HepG2 (cell line): ENCODE results near the gene MRPL34. TPM values are rescaled to one million over a fixed set of nuclear protein-coding genes. Genes with fewer than 3 reads are reported as not detected.

ENCODE experiments used
- GATAD1 ChIP-seq: IDR thresholded peaks from 2 replicates; pipeline ENCODE4 v1.6.1; 2016; ENCODE audit warnings: missing genetic modification reagents, missing compliant biosample characterization
- HDAC6 ChIP-seq: fragments of 200-600 bp; sonication (generic); IDR thresholded peaks from 2 replicates; pipeline ENCODE4 v1.7.0; 2017; ENCODE audit warnings: mild to moderate bottlenecking, antibody characterized with exemption, low read length, low read depth
- HNF4A ChIP-seq: sonication (generic); formaldehyde crosslinking; IDR thresholded peaks from 2 replicates; pipeline ENCODE4 v1.4.0; 2020; ENCODE audit warnings: missing genetic modification reagents
- KAT8 ChIP-seq: IDR thresholded peaks from 2 replicates; pipeline ENCODE4 v1.6.1; 2016; ENCODE audit warnings: missing genetic modification reagents, missing compliant biosample characterization
- KMT2A ChIP-seq: sonication (generic); formaldehyde crosslinking; IDR thresholded peaks from 2 replicates; pipeline ENCODE4 v1.4.0; 2020; ENCODE audit warnings: missing genetic modification reagents
- PHF8 ChIP-seq: sonication (generic); formaldehyde crosslinking; IDR thresholded peaks from 2 replicates; pipeline ENCODE4 v1.5.0; 2020; ENCODE audit warnings: missing genetic modification reagents
- PLRG1 ChIP-seq: fragments of 450-650 bp; conservative IDR thresholded peaks from 2 replicates; pipeline ENCODE4 v1.6.1; 2016
- TEAD2 ChIP-seq: sonication (generic); formaldehyde crosslinking; IDR thresholded peaks from 2 replicates; pipeline ENCODE4 v1.9.0; 2021; ENCODE audit warnings: missing genetic modification reagents
- ZMYM3 ChIP-seq: sonication (generic); formaldehyde crosslinking; IDR thresholded peaks from 2 replicates; pipeline ENCODE4 v1.5.1; 2020; ENCODE audit warnings: mild to moderate bottlenecking, missing genetic modification reagents
- ZNF121 ChIP-seq: sonication (generic); formaldehyde crosslinking; IDR thresholded peaks from 2 replicates; pipeline ENCODE4 v1.5.0; 2020; ENCODE audit warnings: mild to moderate bottlenecking, missing genetic modification reagents
- ZNF160 ChIP-seq: sonication (generic); formaldehyde crosslinking; IDR thresholded peaks from 2 replicates; pipeline ENCODE4 v1.8.0; 2022; ENCODE audit warnings: mild to moderate bottlenecking, inconsistent platforms, missing genetic modification reagents
- ZNF354B ChIP-seq: sonication (generic); formaldehyde crosslinking; IDR thresholded peaks from 2 replicates; pipeline ENCODE4 v1.8.0; 2022; ENCODE audit warnings: mild to moderate bottlenecking, missing genetic modification reagents
- ZNF543 ChIP-seq: sonication (generic); formaldehyde crosslinking; IDR thresholded peaks from 2 replicates; pipeline ENCODE4 v1.4.0; 2020; ENCODE audit warnings: mild to moderate bottlenecking, missing genetic modification reagents
- ZNF782 ChIP-seq: sonication (generic); formaldehyde crosslinking; IDR thresholded peaks from 2 replicates; pipeline ENCODE4 v1.4.0; 2020; ENCODE audit warnings: missing genetic modification reagents, mild to moderate bottlenecking, borderline replicate concordance
- polyA plus RNA-seq, 8 experiments: library from polyadenylated mRNA; depleted of rRNA in 3 of 8; stranded (reverse) in 7 of 8; unstranded in 1 of 8; fragments of >200 nt; fragmentation: Illumina TruSeq in 4 of 8; extraction: Trizol in 4 of 8; gene quantifications; 2 replicates each; pipeline versions ENCODE4 v1.2.1 to v1.2.3, GENCODE V29; 2011 to 2016; ENCODE audit warnings: low read depth in 4 of 8, missing spikeins in 1 of 8, mixed read lengths in 1 of 8; ENCODE audit not compliant: insufficient read depth in 1 of 8
- total RNA-seq, 5 experiments: library from RNA; depleted of rRNA; stranded (reverse); fragments of >200 nt; fragmentation: Illumina TruSeq; extraction: Trizol; gene quantifications; 2 replicates each; pipeline ENCODE4 v1.2.3, GENCODE V29; 2016; ENCODE audit warnings: low read depth in 1 of 5
- TF ChIP-seq, protein P1 (sequence below): sonication (generic); formaldehyde crosslinking; IDR thresholded peaks from 2 replicates; pipeline ENCODE4 v1.5.0; 2020; ENCODE audit warnings: missing genetic modification reagents
- TF ChIP-seq, protein P2 (sequence below): sonication (generic); formaldehyde crosslinking; IDR thresholded peaks from 2 replicates; pipeline ENCODE4 v1.8.1; 2023; ENCODE audit warnings: mild to moderate bottlenecking, moderate library complexity, missing genetic modification reagents
- TF ChIP-seq, protein P3 (sequence below): sonication (generic); formaldehyde crosslinking; IDR thresholded peaks from 2 replicates; pipeline ENCODE4 v1.4.0; 2020; ENCODE audit warnings: missing genetic modification reagents, mild to moderate bottlenecking, borderline replicate concordance
- TF ChIP-seq, protein P4 (sequence below): IDR thresholded peaks from 2 replicates; pipeline ENCODE4 v1.4.0; 2020; ENCODE audit warnings: mild to moderate bottlenecking, missing genetic modification reagents
- TF ChIP-seq, protein P5 (sequence below): sonication (generic); formaldehyde crosslinking; IDR thresholded peaks from 2 replicates; pipeline ENCODE4 v1.5.1; 2020; ENCODE audit warnings: mild to moderate bottlenecking, moderate library complexity, missing genetic modification reagents

The MRPL34 gene
- total and polyA plus RNA-seq, 2 of the 13 experiments (the other 11 are each of a cell fraction or from before 2014, with no cell fraction given), result 74.0 to 77.3 TPM

DNA sequence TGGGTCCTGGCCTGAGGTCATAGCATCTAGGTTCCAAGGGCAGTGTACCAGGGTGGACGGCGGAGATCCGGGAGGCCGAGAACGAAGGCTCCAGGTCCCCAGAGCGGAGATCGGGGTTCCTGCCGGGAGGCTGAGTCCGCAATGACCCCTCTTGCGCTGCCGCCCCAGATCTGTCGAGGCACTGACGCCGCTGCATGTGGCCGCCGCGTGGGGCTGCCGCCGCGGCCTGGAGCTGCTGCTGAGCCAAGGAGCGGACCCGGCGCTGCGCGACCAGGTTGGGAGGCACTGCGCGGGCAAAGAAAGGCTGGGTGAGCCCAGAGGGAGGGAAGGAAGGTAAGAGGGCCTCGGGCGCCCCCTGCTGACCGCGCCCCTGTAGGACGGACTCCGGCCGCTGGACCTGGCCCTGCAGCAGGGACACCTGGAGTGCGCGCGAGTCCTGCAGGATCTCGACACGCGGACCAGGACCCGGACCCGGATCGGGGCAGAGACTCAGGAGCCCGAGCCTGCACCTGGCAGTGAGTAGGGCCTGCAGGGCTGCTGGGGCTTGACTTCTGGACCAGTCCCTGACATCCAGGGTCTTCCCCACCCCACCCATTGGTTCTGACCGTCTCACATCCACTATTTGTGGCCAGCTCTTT lies 23.1 kb upstream of the MRPL34 start (continued):
- TF ChIP-seq ZNF543, result 0 out of 2 replicates have a peak, but pooled peaks have one; percentile 63
- TF ChIP-seq, protein P1, sequence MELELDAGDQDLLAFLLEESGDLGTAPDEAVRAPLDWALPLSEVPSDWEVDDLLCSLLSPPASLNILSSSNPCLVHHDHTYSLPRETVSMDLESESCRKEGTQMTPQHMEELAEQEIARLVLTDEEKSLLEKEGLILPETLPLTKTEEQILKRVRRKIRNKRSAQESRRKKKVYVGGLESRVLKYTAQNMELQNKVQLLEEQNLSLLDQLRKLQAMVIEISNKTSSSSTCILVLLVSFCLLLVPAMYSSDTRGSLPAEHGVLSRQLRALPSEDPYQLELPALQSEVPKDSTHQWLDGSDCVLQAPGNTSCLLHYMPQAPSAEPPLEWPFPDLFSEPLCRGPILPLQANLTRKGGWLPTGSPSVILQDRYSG, result no peak
- TF ChIP-seq HDAC6, result no peak
- TF ChIP-seq, protein P2, sequence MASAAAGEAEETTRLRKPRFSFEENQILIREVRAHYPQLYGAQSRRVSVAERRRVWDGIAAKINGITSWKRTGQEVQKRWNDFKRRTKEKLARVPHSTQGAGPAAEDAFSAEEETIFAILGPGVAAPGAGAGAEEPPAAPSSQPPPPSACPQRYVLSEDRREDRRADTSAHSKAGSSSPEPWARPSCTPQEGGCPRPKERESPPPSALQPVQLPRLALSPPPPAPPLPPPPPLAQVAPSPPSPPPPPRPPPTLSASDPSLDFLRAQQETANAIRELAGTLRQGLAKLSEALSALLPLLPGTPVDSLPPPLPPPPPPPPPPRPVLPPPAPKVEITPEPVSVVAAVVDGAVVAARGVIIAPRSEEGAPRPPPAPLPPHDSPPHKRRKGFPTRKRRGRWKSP (CRISPR knock-in tag), result peak; percentile 80; the same call in 1 of the 2 replicates
- TF ChIP-seq KMT2A, result 0 out of 2 replicates have a peak, but pooled peaks have one; percentile 50
- peak; percentile 38; the same call in 1 of the 2 replicates for TF ChIP-seq GATAD1
- TF ChIP-seq, protein P3, sequence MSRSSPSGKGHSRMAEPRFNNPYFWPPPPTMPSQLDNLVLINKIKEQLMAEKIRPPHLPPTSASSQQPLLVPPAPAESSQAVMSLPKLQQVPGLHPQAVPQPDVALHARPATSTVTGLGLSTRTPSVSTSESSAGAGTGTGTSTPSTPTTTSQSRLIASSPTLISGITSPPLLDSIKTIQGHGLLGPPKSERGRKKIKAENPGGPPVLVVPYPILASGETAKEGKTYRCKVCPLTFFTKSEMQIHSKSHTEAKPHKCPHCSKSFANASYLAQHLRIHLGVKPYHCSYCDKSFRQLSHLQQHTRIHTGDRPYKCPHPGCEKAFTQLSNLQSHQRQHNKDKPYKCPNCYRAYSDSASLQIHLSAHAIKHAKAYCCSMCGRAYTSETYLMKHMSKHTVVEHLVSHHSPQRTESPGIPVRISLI (CRISPR knock-in tag), result peak; percentile 42; the same call in 1 of the 2 replicates
- TF ChIP-seq ZNF782 (CRISPR knock-in tag), result 0 out of 2 replicates have a peak, but pooled peaks have one; percentile 38
- TF ChIP-seq, protein P4, sequence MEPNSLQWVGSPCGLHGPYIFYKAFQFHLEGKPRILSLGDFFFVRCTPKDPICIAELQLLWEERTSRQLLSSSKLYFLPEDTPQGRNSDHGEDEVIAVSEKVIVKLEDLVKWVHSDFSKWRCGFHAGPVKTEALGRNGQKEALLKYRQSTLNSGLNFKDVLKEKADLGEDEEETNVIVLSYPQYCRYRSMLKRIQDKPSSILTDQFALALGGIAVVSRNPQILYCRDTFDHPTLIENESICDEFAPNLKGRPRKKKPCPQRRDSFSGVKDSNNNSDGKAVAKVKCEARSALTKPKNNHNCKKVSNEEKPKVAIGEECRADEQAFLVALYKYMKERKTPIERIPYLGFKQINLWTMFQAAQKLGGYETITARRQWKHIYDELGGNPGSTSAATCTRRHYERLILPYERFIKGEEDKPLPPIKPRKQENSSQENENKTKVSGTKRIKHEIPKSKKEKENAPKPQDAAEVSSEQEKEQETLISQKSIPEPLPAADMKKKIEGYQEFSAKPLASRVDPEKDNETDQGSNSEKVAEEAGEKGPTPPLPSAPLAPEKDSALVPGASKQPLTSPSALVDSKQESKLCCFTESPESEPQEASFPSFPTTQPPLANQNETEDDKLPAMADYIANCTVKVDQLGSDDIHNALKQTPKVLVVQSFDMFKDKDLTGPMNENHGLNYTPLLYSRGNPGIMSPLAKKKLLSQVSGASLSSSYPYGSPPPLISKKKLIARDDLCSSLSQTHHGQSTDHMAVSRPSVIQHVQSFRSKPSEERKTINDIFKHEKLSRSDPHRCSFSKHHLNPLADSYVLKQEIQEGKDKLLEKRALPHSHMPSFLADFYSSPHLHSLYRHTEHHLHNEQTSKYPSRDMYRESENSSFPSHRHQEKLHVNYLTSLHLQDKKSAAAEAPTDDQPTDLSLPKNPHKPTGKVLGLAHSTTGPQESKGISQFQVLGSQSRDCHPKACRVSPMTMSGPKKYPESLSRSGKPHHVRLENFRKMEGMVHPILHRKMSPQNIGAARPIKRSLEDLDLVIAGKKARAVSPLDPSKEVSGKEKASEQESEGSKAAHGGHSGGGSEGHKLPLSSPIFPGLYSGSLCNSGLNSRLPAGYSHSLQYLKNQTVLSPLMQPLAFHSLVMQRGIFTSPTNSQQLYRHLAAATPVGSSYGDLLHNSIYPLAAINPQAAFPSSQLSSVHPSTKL (CRISPR knock-in tag), result peak; percentile 26; the same call in 1 of the 2 replicates
- 0 out of 2 replicates have a peak, but pooled peaks have one; percentile 43 for TF ChIP-seq PHF8
- 0 out of 2 replicates have a peak, but pooled peaks have one; percentile 36 for TF ChIP-seq ZNF160 (CRISPR knock-in tag)
- TF ChIP-seq ZNF121 (CRISPR knock-in tag), result peak; percentile 74
- TF ChIP-seq HNF4A (CRISPR knock-in tag), result 0 out of 2 replicates have a peak, but pooled peaks have one; percentile 5
- peak; percentile 70 for TF ChIP-seq ZMYM3 (CRISPR knock-in tag)
- TF ChIP-seq, protein P5, sequence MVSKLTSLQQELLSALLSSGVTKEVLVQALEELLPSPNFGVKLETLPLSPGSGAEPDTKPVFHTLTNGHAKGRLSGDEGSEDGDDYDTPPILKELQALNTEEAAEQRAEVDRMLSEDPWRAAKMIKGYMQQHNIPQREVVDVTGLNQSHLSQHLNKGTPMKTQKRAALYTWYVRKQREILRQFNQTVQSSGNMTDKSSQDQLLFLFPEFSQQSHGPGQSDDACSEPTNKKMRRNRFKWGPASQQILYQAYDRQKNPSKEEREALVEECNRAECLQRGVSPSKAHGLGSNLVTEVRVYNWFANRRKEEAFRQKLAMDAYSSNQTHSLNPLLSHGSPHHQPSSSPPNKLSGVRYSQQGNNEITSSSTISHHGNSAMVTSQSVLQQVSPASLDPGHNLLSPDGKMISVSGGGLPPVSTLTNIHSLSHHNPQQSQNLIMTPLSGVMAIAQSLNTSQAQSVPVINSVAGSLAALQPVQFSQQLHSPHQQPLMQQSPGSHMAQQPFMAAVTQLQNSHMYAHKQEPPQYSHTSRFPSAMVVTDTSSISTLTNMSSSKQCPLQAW, result peak; percentile 59; the same call in 1 of the 2 replicates
- no peak for TF ChIP-seq ZNF354B (CRISPR knock-in tag)
- TF ChIP-seq TEAD2 (CRISPR knock-in tag), result no peak
- 0 out of 2 replicates have a peak, but pooled peaks have one; percentile 34 for TF ChIP-seq KAT8 (CRISPR knock-in tag)
- TF ChIP-seq PLRG1, result no peak
